Measurements from ENCODE around the gene RHBDD1.

- TF ChIP-seq POLR2A (IDR thresholded peaks at IDR 0.05) = no peak
- TF ChIP-seq CTCF (IDR thresholded peaks at IDR 0.05) = peak in 10 of 12 donors; percentile 19 to 57 (median 46)
Observed at GRCh38 chr2:227033471-227034148, 197.8 kb downstream of the RHBDD1 start.

Data from heart left ventricle (tissue), 13 donors.